Astrocyte (in vitro differentiated cells and primary cell): ENCODE data around the gene SH3GL2. TPM values are rescaled to one million over a fixed set of nuclear protein-coding genes. Genes with fewer than 3 reads are reported as not detected.

ENCODE experiments used
- DNase-seq: peaks from one replicate; pipeline ENCODE4 v3.0.0-alpha.2; 2010; ENCODE audit warnings: low read depth
- FAIRE-seq: peaks from 2 replicates; lab custom pipeline; 2011; peaks lifted over from hg19 to GRCh38; lab: Jason Lieb, UNC
- H2AFZ ChIP-seq: 2 replicates; pipeline ENCODE4 v1.6.0; 2012; ENCODE audit warnings: low read depth, low read length, inconsistent platforms
- H3K27ac ChIP-seq: 2 replicates; pipeline ENCODE4 v1.5.1; 2011; ENCODE audit warnings: low read depth, low read length, inconsistent platforms
- H3K27me3 ChIP-seq: 2 replicates; pipeline ENCODE4 v1.6.0; 2011; ENCODE audit warnings: low read length, inconsistent platforms; ENCODE audit not compliant: insufficient read depth
- H3K36me3 ChIP-seq: 2 replicates; pipeline ENCODE4 v1.5.1; 2011; ENCODE audit warnings: low read length, inconsistent platforms; ENCODE audit not compliant: insufficient read depth
- H3K4me1 ChIP-seq: 2 replicates; pipeline ENCODE4 v1.5.1; 2011; ENCODE audit warnings: low read length, inconsistent platforms; ENCODE audit not compliant: insufficient read depth
- H3K4me2 ChIP-seq: 2 replicates; pipeline ENCODE4 v1.6.0; 2012; ENCODE audit warnings: low read length, inconsistent platforms
- H3K4me3 ChIP-seq: 2 replicates; pipeline ENCODE4 v1.5.1; 2011; ENCODE audit warnings: low read depth, mild to moderate bottlenecking, low read length, inconsistent platforms; ENCODE audit not compliant: insufficient read depth
- H3K79me2 ChIP-seq: 2 replicates; pipeline ENCODE4 v1.6.0; 2012; ENCODE audit warnings: mild to moderate bottlenecking, low read length, inconsistent platforms; ENCODE audit not compliant: insufficient read depth
- H3K9ac ChIP-seq: 2 replicates; pipeline ENCODE4 v1.6.0; 2012; ENCODE audit warnings: mild to moderate bottlenecking, low read length, inconsistent platforms
- H3K9me3 ChIP-seq: 2 replicates; pipeline ENCODE4 v1.5.1; 2012; ENCODE audit warnings: low read depth, mild to moderate bottlenecking, low read length, inconsistent platforms; ENCODE audit not compliant: insufficient read depth
- H4K20me1 ChIP-seq: 2 replicates; pipeline ENCODE4 v1.6.0; 2012; ENCODE audit warnings: low read length, inconsistent platforms; ENCODE audit not compliant: insufficient read depth
- H3K27ac Mint-ChIP-seq: one replicate; pipeline ENCODE4 v1.8.0; 2021; ENCODE audit warnings: mild to moderate bottlenecking, mixed read lengths; ENCODE audit not compliant: unreplicated experiment
- H3K27me3 Mint-ChIP-seq: one replicate; pipeline ENCODE4 v1.8.0; 2021; ENCODE audit warnings: low read depth, mixed read lengths; ENCODE audit not compliant: unreplicated experiment
- H3K36me3 Mint-ChIP-seq: one replicate; pipeline ENCODE4 v1.8.0; 2021; ENCODE audit warnings: low read depth, mixed read lengths; ENCODE audit not compliant: unreplicated experiment
- H3K4me1 Mint-ChIP-seq: one replicate; pipeline ENCODE4 v1.8.0; 2021; ENCODE audit warnings: low read depth, mixed read lengths; ENCODE audit not compliant: unreplicated experiment
- H3K4me3 Mint-ChIP-seq: one replicate; pipeline ENCODE4 v1.8.0; 2021; ENCODE audit warnings: mild to moderate bottlenecking, moderate library complexity, mixed read lengths; ENCODE audit not compliant: unreplicated experiment
- H3K9me3 Mint-ChIP-seq: one replicate; pipeline ENCODE4 v1.8.0; 2021; ENCODE audit warnings: mild to moderate bottlenecking, mixed read lengths; ENCODE audit not compliant: unreplicated experiment
- CTCF ChIP-seq: IDR thresholded peaks from 2 replicates; pipeline ENCODE4 v1.5.1; 2011; ENCODE audit warnings: low read depth, mild to moderate bottlenecking, inconsistent platforms, low read length, moderate library complexity; ENCODE audit not compliant: insufficient read depth
- EZH2 ChIP-seq: IDR thresholded peaks from 2 replicates; pipeline ENCODE4 v1.6.1; 2012; ENCODE audit warnings: mild to moderate bottlenecking, low read length, inconsistent platforms; ENCODE audit not compliant: insufficient read depth
- total RNA-seq: library from RNA; stranded (reverse); gene quantifications from 2 replicates; pipeline ENCODE4 v1.2.1, GENCODE V29; 2021

The SH3GL2 gene
- total RNA-seq, 1 donor from 2014 or later = 0.16 TPM

- DNase-seq = no peak
- Mint-ChIP-seq H3K9me3 (peaks cover 13% of the 10 kb centered on the region), H3K4me3 (no peak overlapping the region), H3K27ac (no peak overlapping the region), H3K27me3 (no peaks in the 10 kb centered on the region), H3K4me1 (no peaks in the 10 kb centered on the region), H3K36me3 (no peaks in the 10 kb centered on the region)
- Histone ChIP-seq H3K27me3 (no peaks in the 10 kb centered on the region), H2AFZ (no peak overlapping the region), H3K9ac (no peak overlapping the region), H3K4me2 (no peak overlapping the region), H3K4me3 (no peak overlapping the region), H4K20me1 (no peaks in the 10 kb centered on the region), H3K4me1 (no peaks in the 10 kb centered on the region), H3K9me3 (no peaks in the 10 kb centered on the region), H3K27ac (no peak overlapping the region), H3K79me2 (no peaks in the 10 kb centered on the region), H3K36me3 (no peaks in the 10 kb centered on the region)
- TF ChIP-seq CTCF (no peak), EZH2 (no peak)
- FAIRE-seq = no peak
Observed at GRCh38 chr9:17721954-17722353, 143.1 kb downstream of the SH3GL2 start.

GRCh38 chr9:17723656-17724055 is 144.8 kb downstream of the SH3GL2 start:
- no peak overlapping the region for H3K9ac ChIP-seq
- no peaks in the 10 kb centered on the region for H3K4me1 Mint-ChIP-seq
- H3K4me3 Mint-ChIP-seq = no peak overlapping the region
- no peaks in the 10 kb centered on the region for H3K4me1 ChIP-seq
- H3K9me3 Mint-ChIP-seq = peaks cover 13% of the 10 kb centered on the region
- H2AFZ ChIP-seq = no peak overlapping the region
- H3K79me2 ChIP-seq = no peaks in the 10 kb centered on the region
- no peaks in the 10 kb centered on the region for H3K27me3 Mint-ChIP-seq
- H3K36me3 ChIP-seq = no peaks in the 10 kb centered on the region
- H3K9me3 ChIP-seq = no peaks in the 10 kb centered on the region
- DNase-seq (no peak), FAIRE-seq (no peak)
- no peak overlapping the region for H3K4me2 ChIP-seq
- no peak overlapping the region for H3K27ac ChIP-seq
- H3K27ac Mint-ChIP-seq = no peak overlapping the region
- no peak overlapping the region for H3K4me3 ChIP-seq
- no peaks in the 10 kb centered on the region for H3K36me3 Mint-ChIP-seq
- TF ChIP-seq CTCF = no peak
- H3K27me3 ChIP-seq = no peaks in the 10 kb centered on the region
- H4K20me1 ChIP-seq = no peaks in the 10 kb centered on the region

- H3K4me3 ChIP-seq = no peak overlapping the region
- H3K79me2 ChIP-seq = no peaks in the 10 kb centered on the region
- no peak overlapping the region for H3K4me3 Mint-ChIP-seq
- H3K36me3 Mint-ChIP-seq = no peaks in the 10 kb centered on the region
- H3K27me3 Mint-ChIP-seq = no peaks in the 10 kb centered on the region
- no peaks in the 10 kb centered on the region for H3K27me3 ChIP-seq
- no peak overlapping the region for H2AFZ ChIP-seq
- no peaks in the 10 kb centered on the region for H3K9me3 ChIP-seq
- no peak overlapping the region for H3K4me2 ChIP-seq
- no peaks in the 10 kb centered on the region for H3K4me1 Mint-ChIP-seq
- FAIRE-seq (no peak), DNase-seq (no peak)
- H3K4me1 ChIP-seq = no peaks in the 10 kb centered on the region
- H3K27ac Mint-ChIP-seq = no peak overlapping the region
- no peak overlapping the region for H3K9ac ChIP-seq
- no peak for TF ChIP-seq CTCF
- TF ChIP-seq EZH2 = no peak
- peaks cover 19% of the 10 kb centered on the region for H3K9me3 Mint-ChIP-seq
- no peak overlapping the region for H3K27ac ChIP-seq
- no peaks in the 10 kb centered on the region for H3K36me3 ChIP-seq
- no peaks in the 10 kb centered on the region for H4K20me1 ChIP-seq
Observed at GRCh38 chr9:17725399-17726010, 146.6 kb downstream of the SH3GL2 start.
